LoVo (cell line): ENCODE results near the gene XIAP.
A peak's percentile ranks its signal among the peaks of the same experiment; 100 is the strongest.
"Not testable (repeated sequence)": the region's sequence is repeated elsewhere in the genome, so short reads cannot be mapped to it uniquely, and the experiment has no call there.

Experiments used
- DNase-seq: peaks from one replicate; pipeline ENCODE4 v3.0.0-alpha.2; 2016; ENCODE audit warnings: low spot score

The XIAP gene

GRCh38 chrX:123859846-123860838 is at the start of gene XIAP:
XIAP (plus strand) TSS chrX:123860053; CDS start chrX:123885663, 25,610 bp downstream.
- peak; percentile 79 for DNase-seq

GRCh38 chrX:123814343-123814742 is 45.5 kb upstream of the XIAP start:
- DNase-seq = no peak

- DNase-seq = not testable (repeated sequence)
Measured at GRCh38 chrX:123814934-123815394, 44.9 kb upstream of the XIAP start.

GRCh38 chrX:123817288-123817894 is 42.5 kb upstream of the XIAP start:
- no peak for DNase-seq

GRCh38 chrX:123818243-123818642 is 41.6 kb upstream of the XIAP start:
- no peak for DNase-seq

- no peak for DNase-seq
Measured at GRCh38 chrX:123822965-123823364, 36.9 kb upstream of the XIAP start.

- peak; percentile 56 for DNase-seq
Measured at GRCh38 chrX:123830309-123830708, 29.5 kb upstream of the XIAP start.

- peak; percentile 52 for DNase-seq
Measured at GRCh38 chrX:123833387-123833786, 26.5 kb upstream of the XIAP start.

GRCh38 chrX:123834116-123834515 is 25.7 kb upstream of the XIAP start:
- no peak for DNase-seq

- DNase-seq = peak; percentile 74
Measured at GRCh38 chrX:123835661-123836371, 24.0 kb upstream of the XIAP start.

GRCh38 chrX:123845129-123845528 is 14.7 kb upstream of the XIAP start:
- not testable (repeated sequence) for DNase-seq

GRCh38 chrX:123846577-123847038 is 13.2 kb upstream of the XIAP start:
- no peak for DNase-seq

GRCh38 chrX:123847056-123847455 is 12.8 kb upstream of the XIAP start:
- DNase-seq = no peak

- DNase-seq = no peak
Measured at GRCh38 chrX:123849096-123849495, 10.8 kb upstream of the XIAP start.

- not testable (repeated sequence) for DNase-seq
Measured at GRCh38 chrX:123849906-123850305, 9.9 kb upstream of the XIAP start.

- DNase-seq = no peak
Measured at GRCh38 chrX:123851079-123851478, 8.8 kb upstream of the XIAP start.

- no peak for DNase-seq
Measured at GRCh38 chrX:123854329-123854728, 5.5 kb upstream of the XIAP start.

GRCh38 chrX:123859409-123859845 is 426 bp upstream of the XIAP start:
- no peak for DNase-seq

GRCh38 chrX:123860983-123861382 is 1.1 kb downstream of the XIAP start:
- no peak for DNase-seq

GRCh38 chrX:123869488-123869887 is 9.6 kb downstream of the XIAP start:
- DNase-seq = no peak

GRCh38 chrX:123871309-123871708 is 11.5 kb downstream of the XIAP start:
- DNase-seq = no peak

GRCh38 chrX:123873956-123874355 is 14.1 kb downstream of the XIAP start:
- DNase-seq = no peak
